GM23338 (cell line): ENCODE results near the gene RTN3. TPM values are rescaled to one million over a fixed set of nuclear protein-coding genes. Genes with fewer than 3 reads are reported as not detected.

ENCODE experiments used
- EZH2 ChIP-seq: fragments of 200-600 bp; sonication (generic); IDR thresholded peaks from one replicate; pipeline ENCODE4 v1.8.0; 2017; ENCODE audit warnings: antibody characterized with exemption, mild to moderate bottlenecking, low read depth; ENCODE audit not compliant: unreplicated experiment
- EZH2phosphoT487 ChIP-seq: fragments of 200-600 bp; sonication (generic); IDR thresholded peaks from one replicate; pipeline ENCODE4 v1.8.1; 2018; ENCODE audit warnings: antibody characterized with exemption; ENCODE audit not compliant: unreplicated experiment
- JUNB ChIP-seq: IDR thresholded peaks from one replicate; pipeline ENCODE4 v1.6.1; 2016; ENCODE audit warnings: antibody characterized with exemption; ENCODE audit not compliant: unreplicated experiment
- NANOG ChIP-seq: IDR thresholded peaks from 2 replicates; pipeline ENCODE4 v1.6.1; 2016; ENCODE audit warnings: antibody characterized with exemption, borderline replicate concordance
- ZNF114 ChIP-seq: fragments of 250-450 bp; sonication (Bioruptor Pico); IDR thresholded peaks from 2 replicates; pipeline ENCODE4 v1.5.0; 2020; ENCODE audit warnings: mild to moderate bottlenecking, moderate library complexity
- ZNF331 ChIP-seq: fragments of 250-450 bp; sonication (Bioruptor Pico); IDR thresholded peaks from 2 replicates; pipeline ENCODE4 v1.5.0; 2020; ENCODE audit warnings: low read depth, mild to moderate bottlenecking, moderate library complexity
- ZNF462 ChIP-seq: fragments of 250-450 bp; sonication (Bioruptor Pico); IDR thresholded peaks from 2 replicates; pipeline ENCODE4 v1.5.0; 2020; ENCODE audit warnings: mild to moderate bottlenecking, moderate library complexity
- polyA plus RNA-seq: library from polyadenylated mRNA; unstranded; fragments of >200 nt; fragmentation: Nextera tagmentation; extraction: Ambion mirVana; gene quantifications from 2 replicates; pipeline ENCODE4 v1.2.1, GENCODE V29; 2016
- total RNA-seq: library from RNA; depleted of rRNA; stranded (reverse); fragments of >200 nt; shearing (Covaris generic); gene quantifications from 2 replicates; pipeline ENCODE4 v1.2.3, GENCODE V29; 2014
- TF ChIP-seq, protein P1 (sequence below): IDR thresholded peaks from one replicate; pipeline ENCODE4 v1.6.1; 2018; ENCODE audit warnings: antibody characterized with exemption; ENCODE audit not compliant: unreplicated experiment

The RTN3 gene
- total and polyA plus RNA-seq, 2 experiments from 2014 or later: 138 to 162 TPM

DNA sequence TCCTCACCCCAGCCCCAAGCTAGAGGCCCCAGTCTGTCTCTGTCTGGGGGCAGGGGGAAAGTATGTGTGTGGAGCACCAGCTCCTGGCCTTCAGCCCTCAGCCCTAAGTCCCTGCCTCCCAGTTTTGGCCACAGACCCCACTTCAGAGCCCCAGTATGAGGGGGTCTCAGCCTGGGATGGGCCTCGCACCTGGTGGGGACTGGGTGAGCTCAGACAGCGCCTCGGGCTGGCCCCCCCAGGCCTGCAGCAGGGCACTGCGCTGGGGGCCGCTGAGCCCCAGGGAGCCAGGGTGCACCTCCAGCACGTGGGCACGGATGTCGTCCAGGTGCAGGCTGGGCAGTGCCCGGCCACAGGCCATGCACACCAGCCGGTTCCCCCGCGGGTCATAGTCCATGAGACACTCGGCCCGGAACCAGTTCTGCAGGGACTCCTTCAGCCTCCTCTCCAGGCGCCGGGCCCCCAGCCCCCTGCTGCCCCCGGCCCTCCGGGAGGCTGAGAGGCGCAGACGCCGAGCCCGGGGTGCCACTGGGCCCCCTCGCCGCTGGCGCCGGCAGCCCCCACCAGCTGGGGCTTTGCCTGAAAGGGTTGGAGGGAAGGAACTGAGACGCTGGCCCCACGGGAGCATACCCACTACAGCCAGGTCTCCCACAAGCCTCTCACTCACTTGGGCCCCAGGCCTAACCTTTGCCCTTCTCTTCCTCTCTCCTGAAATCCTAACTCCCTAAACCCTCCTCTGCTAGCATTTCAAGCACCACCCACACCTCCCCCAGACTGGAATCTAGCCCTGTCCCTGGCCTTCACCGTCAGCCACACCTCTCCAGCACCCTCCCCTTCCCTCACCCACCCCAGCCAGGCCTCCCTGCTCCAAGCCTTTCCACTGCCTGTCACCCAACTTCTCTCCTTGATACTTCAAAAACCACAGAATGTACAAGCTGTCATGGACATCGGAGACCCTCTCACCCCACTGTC lies 83.7 kb downstream of the RTN3 start (continued):
- TF ChIP-seq ZNF462 (CRISPR knock-in tag) (no peak), JUNB (no peak), ZNF114 (CRISPR knock-in tag) (no peak), ZNF331 (no peak), EZH2 (no peak), NANOG (no peak), EZH2phosphoT487 (no peak)
- TF ChIP-seq, protein P1, sequence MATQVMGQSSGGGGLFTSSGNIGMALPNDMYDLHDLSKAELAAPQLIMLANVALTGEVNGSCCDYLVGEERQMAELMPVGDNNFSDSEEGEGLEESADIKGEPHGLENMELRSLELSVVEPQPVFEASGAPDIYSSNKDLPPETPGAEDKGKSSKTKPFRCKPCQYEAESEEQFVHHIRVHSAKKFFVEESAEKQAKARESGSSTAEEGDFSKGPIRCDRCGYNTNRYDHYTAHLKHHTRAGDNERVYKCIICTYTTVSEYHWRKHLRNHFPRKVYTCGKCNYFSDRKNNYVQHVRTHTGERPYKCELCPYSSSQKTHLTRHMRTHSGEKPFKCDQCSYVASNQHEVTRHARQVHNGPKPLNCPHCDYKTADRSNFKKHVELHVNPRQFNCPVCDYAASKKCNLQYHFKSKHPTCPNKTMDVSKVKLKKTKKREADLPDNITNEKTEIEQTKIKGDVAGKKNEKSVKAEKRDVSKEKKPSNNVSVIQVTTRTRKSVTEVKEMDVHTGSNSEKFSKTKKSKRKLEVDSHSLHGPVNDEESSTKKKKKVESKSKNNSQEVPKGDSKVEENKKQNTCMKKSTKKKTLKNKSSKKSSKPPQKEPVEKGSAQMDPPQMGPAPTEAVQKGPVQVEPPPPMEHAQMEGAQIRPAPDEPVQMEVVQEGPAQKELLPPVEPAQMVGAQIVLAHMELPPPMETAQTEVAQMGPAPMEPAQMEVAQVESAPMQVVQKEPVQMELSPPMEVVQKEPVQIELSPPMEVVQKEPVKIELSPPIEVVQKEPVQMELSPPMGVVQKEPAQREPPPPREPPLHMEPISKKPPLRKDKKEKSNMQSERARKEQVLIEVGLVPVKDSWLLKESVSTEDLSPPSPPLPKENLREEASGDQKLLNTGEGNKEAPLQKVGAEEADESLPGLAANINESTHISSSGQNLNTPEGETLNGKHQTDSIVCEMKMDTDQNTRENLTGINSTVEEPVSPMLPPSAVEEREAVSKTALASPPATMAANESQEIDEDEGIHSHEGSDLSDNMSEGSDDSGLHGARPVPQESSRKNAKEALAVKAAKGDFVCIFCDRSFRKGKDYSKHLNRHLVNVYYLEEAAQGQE: no peak
